ENCODE results near the gene IGF1.

The IGF1 gene

GRCh38 chr12:102484428-102484958 lies 4.1 kb upstream of the IGF1 start:
- no peak for TF ChIP-seq EZH2phosphoT487 (IDR thresholded peaks at IDR 0.05; ENCODE audit: borderline replicate concordance)
- TF ChIP-seq CTCF (conservative IDR thresholded peaks at IDR 0.05; ENCODE audit: low read length) = peak; percentile 94
- H3K9me3 ChIP-seq (ENCODE audit: insufficient read depth, low read depth, low read length) = no peaks in the 10 kb centered on the region
- no peak overlapping the region for H3K9ac ChIP-seq (ENCODE audit: low read depth, low read length, poor library complexity, severe bottlenecking)
- peak overlapping the region; percentile 51 for H3K4me2 ChIP-seq (ENCODE audit: low read depth, low read length, poor library complexity, severe bottlenecking)
- no peaks in the 10 kb centered on the region for H4K20me1 ChIP-seq (ENCODE audit: insufficient read depth, low read length, poor library complexity, severe bottlenecking)
- no peaks in the 10 kb centered on the region for H3K36me3 ChIP-seq (ENCODE audit: insufficient read depth, low read length)
- peaks cover 15% of the 10 kb centered on the region for H3K4me1 ChIP-seq (ENCODE audit: insufficient read depth, low read length, poor library complexity, severe bottlenecking)
- H3K4me3 ChIP-seq (ENCODE audit: low read length, poor library complexity, severe bottlenecking) = peak overlapping the region; percentile 21
- no peaks in the 10 kb centered on the region for H3K27me3 ChIP-seq (ENCODE audit: insufficient read depth, low read length, poor library complexity, severe bottlenecking)
- H3F3A ChIP-seq (ENCODE audit: low read depth) = no peaks in the 10 kb centered on the region
- H2AFZ ChIP-seq (ENCODE audit: low read length) = peak overlapping the region; percentile 88
- H3K9me2 ChIP-seq (replicated peaks; ENCODE audit: low read depth, low read length) = no peaks in the 10 kb centered on the region
- H3K79me2 ChIP-seq (ENCODE audit: insufficient read depth, low read length) = no peaks in the 10 kb centered on the region

- Histone ChIP-seq H3K9me2 (replicated peaks; ENCODE audit: low read depth, low read length) (no peaks in the 10 kb centered on the region), H4K20me1 (ENCODE audit: insufficient read depth, low read length, poor library complexity, severe bottlenecking) (no peaks in the 10 kb centered on the region), H3K9me3 (ENCODE audit: insufficient read depth, low read depth, low read length) (no peaks in the 10 kb centered on the region), H3K4me3 (ENCODE audit: low read length, poor library complexity, severe bottlenecking) (peak overlapping the region; percentile 21), H3K79me2 (ENCODE audit: insufficient read depth, low read length) (no peaks in the 10 kb centered on the region), H3K36me3 (ENCODE audit: insufficient read depth, low read length) (no peaks in the 10 kb centered on the region), H3K4me1 (ENCODE audit: insufficient read depth, low read length, poor library complexity, severe bottlenecking) (peaks cover 20% of the 10 kb centered on the region), H3K27me3 (ENCODE audit: insufficient read depth, low read length, poor library complexity, severe bottlenecking) (no peaks in the 10 kb centered on the region), H3K4me2 (ENCODE audit: low read depth, low read length, poor library complexity, severe bottlenecking) (peak overlapping the region; percentile 51), H3K9ac (ENCODE audit: low read depth, low read length, poor library complexity, severe bottlenecking) (no peak overlapping the region), H3F3A (ENCODE audit: low read depth) (no peaks in the 10 kb centered on the region), H2AFZ (ENCODE audit: low read length) (peak overlapping the region; percentile 88)
- TF ChIP-seq EZH2phosphoT487 (IDR thresholded peaks at IDR 0.05; ENCODE audit: borderline replicate concordance) (no peak), CTCF (conservative IDR thresholded peaks at IDR 0.05; ENCODE audit: low read length) (no peak)
Measured at GRCh38 chr12:102484017-102484416, 3.7 kb upstream of the IGF1 start.

DNA sequence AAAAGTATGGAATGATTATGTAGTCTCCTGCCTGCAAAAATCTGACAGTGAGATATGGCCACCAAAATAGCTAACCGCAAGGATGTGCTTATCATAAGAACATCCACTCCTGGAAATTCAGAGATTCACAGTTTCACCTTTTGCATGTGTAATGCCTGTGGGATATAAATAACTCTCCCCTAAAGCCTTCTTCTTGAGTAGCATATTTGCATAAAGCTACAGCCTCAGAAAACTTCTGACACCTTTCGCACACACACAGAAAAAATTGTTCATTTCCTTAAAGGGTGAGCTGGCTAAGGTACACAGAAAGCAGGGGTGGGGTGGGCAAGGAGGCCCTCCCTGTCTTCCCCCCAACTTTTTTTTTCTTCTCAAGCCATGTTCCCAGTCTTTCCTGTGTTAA lies 3.1 kb upstream of the IGF1 start:
- H3K9ac ChIP-seq (ENCODE audit: low read depth, low read length, poor library complexity, severe bottlenecking) = no peak overlapping the region
- no peaks in the 10 kb centered on the region for H3K9me2 ChIP-seq (replicated peaks; ENCODE audit: low read depth, low read length)
- H3F3A ChIP-seq (ENCODE audit: low read depth) = no peaks in the 10 kb centered on the region
- H3K4me2 ChIP-seq (ENCODE audit: low read depth, low read length, poor library complexity, severe bottlenecking) = no peak overlapping the region
- no peaks in the 10 kb centered on the region for H3K27me3 ChIP-seq (ENCODE audit: insufficient read depth, low read length, poor library complexity, severe bottlenecking)
- no peak overlapping the region for H3K4me3 ChIP-seq (ENCODE audit: low read length, poor library complexity, severe bottlenecking)
- no peaks in the 10 kb centered on the region for H3K36me3 ChIP-seq (ENCODE audit: insufficient read depth, low read length)
- no peaks in the 10 kb centered on the region for H3K79me2 ChIP-seq (ENCODE audit: insufficient read depth, low read length)
- H3K9me3 ChIP-seq (ENCODE audit: insufficient read depth, low read depth, low read length) = no peaks in the 10 kb centered on the region
- peaks cover 23% of the 10 kb centered on the region for H3K4me1 ChIP-seq (ENCODE audit: insufficient read depth, low read length, poor library complexity, severe bottlenecking)
- peak overlapping the region; percentile 88; the same call in 1 of the 2 replicates for H2AFZ ChIP-seq (ENCODE audit: low read length)
- TF ChIP-seq EZH2phosphoT487 (IDR thresholded peaks at IDR 0.05; ENCODE audit: borderline replicate concordance) = no peak
- no peak for TF ChIP-seq CTCF (conservative IDR thresholded peaks at IDR 0.05; ENCODE audit: low read length)
- no peaks in the 10 kb centered on the region for H4K20me1 ChIP-seq (ENCODE audit: insufficient read depth, low read length, poor library complexity, severe bottlenecking)
